Measurements from ENCODE around the gene CTNNBL1. TPM values are rescaled to one million over a fixed set of nuclear protein-coding genes. Genes with fewer than 3 reads are reported as not detected.
"Not testable (repeated sequence)": the region's sequence is repeated elsewhere in the genome, so short reads cannot be mapped to it uniquely, and the experiment has no call there.

CTNNBL1 gene
- total RNA-seq, 1 donor from 2014 or later: 67.0 TPM

GRCh38 chr20:37852666-37853065, 158.8 kb downstream of the CTNNBL1 start:
- Mint-ChIP-seq H3K4me1 (ENCODE audit: low read depth, unreplicated experiment) (peaks cover 7% of the 10 kb centered on the region), H3K27ac (ENCODE audit: unreplicated experiment) (no peak overlapping the region), H3K27me3 (ENCODE audit: low read depth, unreplicated experiment) (no peaks in the 10 kb centered on the region), H3K4me3 (ENCODE audit: unreplicated experiment) (no peak overlapping the region), H3K9me3 (ENCODE audit: unreplicated experiment) (peaks cover 2% of the 10 kb centered on the region), H3K36me3 (ENCODE audit: low read depth, unreplicated experiment) (peaks cover 24% of the 10 kb centered on the region)
- H3K27ac ChIP-seq (ENCODE audit: low read depth, low read length): no peak overlapping the region
- no peaks in the 10 kb centered on the region for H3K27me3 ChIP-seq (ENCODE audit: insufficient read depth, low read length)
- H3K9ac ChIP-seq (ENCODE audit: low read length): no peak overlapping the region
- peaks cover 4% of the 10 kb centered on the region for H4K20me1 ChIP-seq (ENCODE audit: insufficient read depth, low read length)
- TF ChIP-seq EZH2 (IDR thresholded peaks at IDR 0.05; ENCODE audit: insufficient read depth, low read length): no peak
- no peak for TF ChIP-seq CTCF (IDR thresholded peaks at IDR 0.05; ENCODE audit: insufficient read depth, low read depth, low read length)
- no peak overlapping the region for H2AFZ ChIP-seq (ENCODE audit: low read depth, low read length)
- H3K4me1 ChIP-seq (ENCODE audit: insufficient read depth, low read length): peaks cover 6% of the 10 kb centered on the region
- H3K36me3 ChIP-seq (ENCODE audit: insufficient read depth, low read length): no peaks in the 10 kb centered on the region
- DNase-seq (ENCODE audit: low read depth) (no peak), FAIRE-seq (no peak)
- H3K79me2 ChIP-seq (ENCODE audit: insufficient read depth, low read length): no peaks in the 10 kb centered on the region
- H3K9me3 ChIP-seq (ENCODE audit: insufficient read depth, low read depth, low read length): no peaks in the 10 kb centered on the region
- H3K4me2 ChIP-seq (ENCODE audit: low read length): no peak overlapping the region
- H3K4me3 ChIP-seq (ENCODE audit: insufficient read depth, low read depth, low read length): no peak overlapping the region

- Histone ChIP-seq H3K79me2 (ENCODE audit: insufficient read depth, low read length) (no peaks in the 10 kb centered on the region), H3K9me3 (ENCODE audit: insufficient read depth, low read depth, low read length) (no peaks in the 10 kb centered on the region), H3K9ac (ENCODE audit: low read length) (no peak overlapping the region), H3K4me3 (ENCODE audit: insufficient read depth, low read depth, low read length) (no peak overlapping the region), H3K4me2 (ENCODE audit: low read length) (no peak overlapping the region), H4K20me1 (ENCODE audit: insufficient read depth, low read length) (peaks cover 4% of the 10 kb centered on the region), H3K4me1 (ENCODE audit: insufficient read depth, low read length) (peaks cover 6% of the 10 kb centered on the region), H3K36me3 (ENCODE audit: insufficient read depth, low read length) (no peaks in the 10 kb centered on the region), H3K27me3 (ENCODE audit: insufficient read depth, low read length) (no peaks in the 10 kb centered on the region), H2AFZ (ENCODE audit: low read depth, low read length) (no peak overlapping the region), H3K27ac (ENCODE audit: low read depth, low read length) (no peak overlapping the region)
- no peak for DNase-seq (ENCODE audit: low read depth)
- Mint-ChIP-seq H3K4me3 (ENCODE audit: unreplicated experiment) (no peak overlapping the region), H3K27me3 (ENCODE audit: low read depth, unreplicated experiment) (no peaks in the 10 kb centered on the region), H3K9me3 (ENCODE audit: unreplicated experiment) (peaks cover 2% of the 10 kb centered on the region), H3K27ac (ENCODE audit: unreplicated experiment) (no peak overlapping the region), H3K4me1 (ENCODE audit: low read depth, unreplicated experiment) (peaks cover 7% of the 10 kb centered on the region), H3K36me3 (ENCODE audit: low read depth, unreplicated experiment) (peaks cover 25% of the 10 kb centered on the region)
- no peak for FAIRE-seq
- TF ChIP-seq CTCF (IDR thresholded peaks at IDR 0.05; ENCODE audit: insufficient read depth, low read depth, low read length): no peak
- TF ChIP-seq EZH2 (IDR thresholded peaks at IDR 0.05; ENCODE audit: insufficient read depth, low read length): no peak
These were observed 160.1 kb downstream of the CTNNBL1 start for GRCh38 chr20:37853823-37854375.

- not testable (repeated sequence) for H3K36me3 ChIP-seq (ENCODE audit: insufficient read depth, low read length); FAIRE-seq; H3K9me3 Mint-ChIP-seq (ENCODE audit: unreplicated experiment); H3K4me3 Mint-ChIP-seq (ENCODE audit: unreplicated experiment); H3K4me1 ChIP-seq (ENCODE audit: insufficient read depth, low read length); H3K4me3 ChIP-seq (ENCODE audit: insufficient read depth, low read depth, low read length); H3K9me3 ChIP-seq (ENCODE audit: insufficient read depth, low read depth, low read length); H3K27ac ChIP-seq (ENCODE audit: low read depth, low read length); H3K79me2 ChIP-seq (ENCODE audit: insufficient read depth, low read length); H3K4me1 Mint-ChIP-seq (ENCODE audit: low read depth, unreplicated experiment); H3K27me3 Mint-ChIP-seq (ENCODE audit: low read depth, unreplicated experiment); H2AFZ ChIP-seq (ENCODE audit: low read depth, low read length); H3K27ac Mint-ChIP-seq (ENCODE audit: unreplicated experiment); H3K27me3 ChIP-seq (ENCODE audit: insufficient read depth, low read length); H3K9ac ChIP-seq (ENCODE audit: low read length); DNase-seq (ENCODE audit: low read depth); H4K20me1 ChIP-seq (ENCODE audit: insufficient read depth, low read length); H3K4me2 ChIP-seq (ENCODE audit: low read length)
- peaks cover 24% of the 10 kb centered on the region for H3K36me3 Mint-ChIP-seq (ENCODE audit: low read depth, unreplicated experiment)
These were observed 162.2 kb downstream of the CTNNBL1 start for GRCh38 chr20:37856034-37856433.
